Activated naive CD4-positive, alpha-beta T cell treated with Interleukin-2 at 50 U/mL for 16 hours (primary cell): ENCODE measurements around the gene SRPK3.
"Not testable (repeated sequence)": the region's sequence is repeated elsewhere in the genome, so short reads cannot be mapped to it uniquely, and the experiment has no call there.

Experiments
- DNase-seq: peaks from one replicate; pipeline ENCODE4 v3.0.0-alpha.2; 2020

The SRPK3 gene

DNA sequence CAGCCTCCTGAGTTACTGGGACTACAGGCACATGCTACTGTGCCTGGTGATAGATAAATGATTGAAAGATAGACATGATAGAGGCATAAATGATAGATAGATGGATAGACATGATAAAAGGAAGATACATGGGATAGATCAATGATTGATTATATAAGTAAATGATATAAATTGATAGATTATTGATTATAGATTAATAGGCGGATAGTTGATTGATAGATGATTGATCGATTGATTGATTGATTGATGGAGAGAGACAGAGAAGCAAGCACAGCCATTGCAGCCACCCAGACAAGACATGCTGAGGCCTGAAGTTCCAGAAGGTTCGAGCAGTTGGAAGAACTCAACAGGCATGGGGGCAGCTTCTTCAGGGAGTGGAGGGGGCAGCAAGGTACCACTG is 34.5 kb upstream of the SRPK3 start:
- DNase-seq, result no peak

DNA sequence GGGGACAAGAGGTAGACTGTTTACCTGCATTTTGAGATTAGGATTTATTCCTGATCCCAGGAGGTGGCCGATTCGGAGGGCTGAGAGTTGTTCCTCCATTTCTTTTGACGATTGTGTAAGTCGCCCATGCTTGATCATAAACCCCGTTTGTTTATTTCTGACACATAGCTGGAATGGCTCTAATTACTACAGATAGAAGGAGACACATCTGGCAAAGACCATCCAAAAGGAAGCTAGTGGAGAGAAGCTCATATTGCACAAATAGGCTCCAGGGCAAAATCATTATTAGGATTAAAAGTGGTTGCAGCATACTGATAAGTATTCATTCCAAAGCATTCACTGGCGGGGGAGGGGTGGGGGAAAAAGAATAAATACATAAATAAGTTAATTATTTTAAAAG is 33.9 kb upstream of the SRPK3 start:
- not testable (repeated sequence) for DNase-seq

DNA sequence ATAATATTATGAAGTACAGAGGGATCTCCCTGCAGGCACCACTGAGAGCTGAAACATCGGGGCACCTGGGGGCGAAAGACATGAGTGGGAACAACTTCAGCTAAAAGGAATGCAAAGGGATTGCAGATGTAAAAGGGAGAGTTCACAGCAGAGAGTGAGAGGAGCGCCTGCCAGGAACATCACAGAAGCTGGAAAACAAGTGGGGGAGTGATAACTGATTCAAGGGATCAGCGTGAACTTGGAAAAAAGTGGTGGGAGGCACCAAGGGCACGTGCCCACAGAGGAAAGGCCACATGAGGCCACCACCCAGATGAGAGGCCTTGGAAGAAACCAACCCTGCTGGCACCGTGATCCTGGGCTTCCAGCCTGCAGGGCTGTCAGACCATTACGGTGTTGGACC is 31.8 kb upstream of the SRPK3 start:
- DNase-seq, result not testable (repeated sequence)

DNA sequence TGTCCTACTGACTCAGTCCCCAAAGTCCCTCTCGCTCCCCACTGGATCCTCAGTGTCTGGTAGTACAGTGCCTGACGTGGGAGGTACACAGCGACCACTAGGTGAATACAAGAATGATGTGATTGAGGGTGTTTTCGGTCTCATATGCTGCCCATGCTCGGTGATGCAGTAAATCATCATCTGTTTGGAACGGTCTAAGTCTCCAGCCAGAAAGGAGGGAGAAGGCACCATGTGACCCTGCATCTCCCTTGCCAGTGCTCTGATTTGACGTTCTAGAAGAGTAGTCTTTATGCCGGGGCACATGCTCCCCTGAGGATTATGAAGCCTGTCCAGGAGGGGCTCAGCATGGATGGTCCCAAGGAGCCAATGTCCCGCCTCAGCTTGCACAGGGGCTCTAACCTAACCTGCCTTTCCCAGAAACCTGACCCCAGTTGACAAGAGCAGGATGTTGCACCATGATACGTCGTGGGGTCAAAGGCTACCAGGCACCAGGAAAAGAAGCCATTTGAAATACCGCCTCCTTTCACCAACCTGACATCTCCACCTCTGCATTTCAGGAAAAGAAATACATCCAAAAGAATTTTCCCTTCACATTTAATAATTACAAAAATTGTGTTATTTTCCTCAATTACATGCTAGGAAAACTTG is 30.6 kb upstream of the SRPK3 start:
- no peak for DNase-seq

DNA sequence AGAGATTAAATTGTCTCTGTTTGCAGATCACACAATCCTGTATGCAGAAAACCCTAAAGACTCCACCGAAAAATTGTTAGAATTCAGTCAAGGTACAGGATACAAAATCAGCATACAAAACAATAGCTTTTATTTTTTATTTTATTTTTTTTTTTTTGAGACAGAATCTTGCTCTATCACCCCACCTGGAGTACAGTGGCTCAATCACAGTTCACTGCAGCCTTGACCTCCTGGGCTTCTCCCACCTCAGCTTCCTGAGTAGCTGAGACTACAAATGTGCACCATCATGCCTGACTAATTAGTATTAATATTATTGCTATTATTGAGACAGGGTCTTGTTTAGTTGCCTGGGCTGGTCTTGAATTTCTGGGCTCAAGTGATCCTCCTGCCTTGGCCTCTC is 25.7 kb upstream of the SRPK3 start:
- no peak for DNase-seq

DNA sequence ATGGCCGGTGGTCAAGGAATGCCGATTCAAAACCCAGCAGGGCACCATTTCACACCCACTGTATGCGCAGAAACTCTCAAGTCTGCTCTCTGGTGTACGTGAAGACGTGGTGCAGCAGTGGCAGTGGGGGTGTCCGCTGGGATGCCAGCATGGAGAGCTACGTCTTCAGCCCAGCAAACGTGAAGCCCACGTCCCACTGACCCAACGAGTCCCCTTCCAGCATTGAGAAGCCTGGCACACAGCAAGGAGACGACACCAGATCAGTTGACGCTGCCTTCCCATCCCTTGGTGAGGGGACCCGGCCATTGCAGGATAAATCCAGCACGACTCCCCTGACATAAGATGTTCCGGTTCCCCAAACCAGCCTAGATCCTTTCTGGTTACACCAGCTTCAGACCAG is 19.0 kb upstream of the SRPK3 start:
- DNase-seq, result no peak

DNA sequence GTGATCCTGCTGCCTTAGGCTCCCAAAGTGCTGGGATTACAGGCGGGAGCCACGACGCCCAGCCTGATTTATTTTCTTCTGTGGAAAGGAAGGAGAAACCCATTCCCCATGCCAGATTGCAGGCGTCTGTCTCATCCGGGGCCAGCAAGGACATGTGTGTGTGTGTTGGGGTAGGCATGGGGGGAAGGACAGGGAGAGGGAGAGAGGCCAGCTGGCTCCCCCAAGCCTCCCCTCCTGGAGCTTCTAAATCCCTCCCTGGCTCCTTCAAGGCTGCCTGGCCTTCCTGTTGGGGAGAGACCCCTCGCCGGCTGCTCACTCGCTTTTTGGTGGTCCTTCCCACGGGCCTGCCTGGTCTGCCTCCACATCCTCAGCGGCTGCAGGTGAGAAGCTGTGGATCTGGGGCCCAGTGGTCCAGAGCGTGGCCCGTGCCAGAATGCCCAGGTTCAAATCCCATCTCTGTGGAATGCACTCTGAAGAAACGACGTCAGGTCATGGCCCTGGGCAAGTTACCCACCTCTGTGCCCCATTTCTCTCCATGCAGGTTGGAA is 18.1 kb upstream of the SRPK3 start:
- no peak for DNase-seq

DNA sequence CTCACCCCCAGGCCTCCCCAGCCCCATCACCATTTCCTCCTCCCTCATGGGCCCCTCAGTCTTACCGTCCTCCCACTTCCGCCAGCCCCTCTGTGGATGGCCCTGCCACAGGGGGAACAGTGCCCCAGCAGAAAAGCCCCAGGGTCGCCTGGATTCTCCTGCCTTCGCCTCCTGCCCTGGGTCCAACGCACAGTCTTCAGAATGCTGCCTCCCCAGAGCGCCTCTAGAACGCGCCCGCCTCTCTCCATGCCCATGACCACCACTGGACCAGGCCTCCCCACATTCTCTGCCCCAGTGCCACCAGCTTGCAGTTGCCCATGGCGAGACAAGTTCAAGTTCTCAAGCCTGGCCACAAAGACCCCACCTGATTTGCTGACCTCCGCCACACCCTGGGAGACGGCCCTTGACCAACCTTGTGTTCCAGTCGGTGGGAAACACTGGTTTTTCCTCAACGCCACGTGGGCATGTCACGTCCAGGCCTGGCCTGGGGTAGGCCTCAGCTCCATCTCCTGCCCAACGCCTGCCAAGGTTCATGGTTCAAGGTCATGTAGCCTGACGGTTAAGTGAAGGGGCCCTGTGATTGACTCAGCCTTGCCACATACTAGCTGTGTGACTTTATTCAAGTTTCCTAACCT is 17.4 kb upstream of the SRPK3 start:
- DNase-seq, result no peak

DNA sequence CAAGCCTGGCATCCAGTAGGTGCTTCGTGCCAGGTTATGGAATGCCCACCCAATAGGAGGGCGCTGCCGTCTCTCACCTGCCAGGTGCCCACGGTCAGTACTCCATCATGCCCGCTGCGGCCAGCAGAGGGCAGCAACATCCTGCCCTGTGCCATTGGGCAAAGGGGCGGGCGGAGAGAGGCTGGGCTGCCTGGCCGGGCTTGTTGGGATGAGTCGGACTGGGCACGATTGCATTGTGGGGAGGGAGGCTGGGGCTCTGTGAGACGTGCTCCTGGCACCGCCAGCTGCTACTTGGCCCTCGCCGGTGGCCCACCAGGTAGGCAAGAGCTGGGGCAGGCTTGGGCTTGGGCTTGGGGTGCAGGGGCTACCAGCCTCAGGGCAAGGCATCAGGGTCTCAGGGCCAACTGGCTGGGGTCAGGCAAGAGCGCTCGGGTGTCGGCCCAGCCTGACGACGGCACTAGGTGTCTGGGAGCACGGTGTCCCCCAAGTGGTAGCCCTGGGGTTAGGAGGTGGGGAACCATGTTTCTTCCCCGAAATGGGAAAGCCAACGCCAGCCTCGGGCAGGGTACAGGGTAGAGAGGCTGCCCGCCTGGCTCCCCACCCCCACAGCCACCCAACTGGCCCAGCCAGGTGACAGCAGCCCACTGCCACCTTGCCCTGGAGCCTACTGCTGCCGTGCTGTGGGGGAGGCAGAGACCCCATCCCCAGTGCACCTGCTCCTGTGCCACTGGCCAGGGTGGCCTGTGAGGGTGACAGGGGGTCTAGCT is 16.7 kb upstream of the SRPK3 start, which contains the start of gene PLXNB3:
Gene PLXNB3 (plus strand): TSS at position 261 of the 767 bp plus-strand sequence. CDS start 1,287 bp downstream, outside the sequence.
- DNase-seq, result peak; percentile 76

DNA sequence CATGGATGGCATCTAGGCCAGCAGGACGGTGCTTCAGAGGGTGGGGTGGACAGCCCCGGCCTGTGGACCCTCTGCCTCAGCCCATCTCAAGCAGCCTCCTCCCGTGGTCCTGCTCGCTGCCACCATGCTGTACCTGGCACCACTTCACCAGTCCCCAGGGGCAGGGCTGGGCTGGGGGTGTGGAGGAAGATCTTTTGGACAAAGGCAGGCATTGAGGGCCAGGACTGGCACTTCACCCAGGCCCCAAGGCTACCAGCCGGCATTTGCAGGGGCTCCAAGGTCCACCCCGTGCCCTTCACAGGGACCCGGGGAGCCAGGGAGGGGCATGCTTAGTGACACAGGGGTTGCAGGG is 16.1 kb upstream of the SRPK3 start:
- DNase-seq, result no peak

DNA sequence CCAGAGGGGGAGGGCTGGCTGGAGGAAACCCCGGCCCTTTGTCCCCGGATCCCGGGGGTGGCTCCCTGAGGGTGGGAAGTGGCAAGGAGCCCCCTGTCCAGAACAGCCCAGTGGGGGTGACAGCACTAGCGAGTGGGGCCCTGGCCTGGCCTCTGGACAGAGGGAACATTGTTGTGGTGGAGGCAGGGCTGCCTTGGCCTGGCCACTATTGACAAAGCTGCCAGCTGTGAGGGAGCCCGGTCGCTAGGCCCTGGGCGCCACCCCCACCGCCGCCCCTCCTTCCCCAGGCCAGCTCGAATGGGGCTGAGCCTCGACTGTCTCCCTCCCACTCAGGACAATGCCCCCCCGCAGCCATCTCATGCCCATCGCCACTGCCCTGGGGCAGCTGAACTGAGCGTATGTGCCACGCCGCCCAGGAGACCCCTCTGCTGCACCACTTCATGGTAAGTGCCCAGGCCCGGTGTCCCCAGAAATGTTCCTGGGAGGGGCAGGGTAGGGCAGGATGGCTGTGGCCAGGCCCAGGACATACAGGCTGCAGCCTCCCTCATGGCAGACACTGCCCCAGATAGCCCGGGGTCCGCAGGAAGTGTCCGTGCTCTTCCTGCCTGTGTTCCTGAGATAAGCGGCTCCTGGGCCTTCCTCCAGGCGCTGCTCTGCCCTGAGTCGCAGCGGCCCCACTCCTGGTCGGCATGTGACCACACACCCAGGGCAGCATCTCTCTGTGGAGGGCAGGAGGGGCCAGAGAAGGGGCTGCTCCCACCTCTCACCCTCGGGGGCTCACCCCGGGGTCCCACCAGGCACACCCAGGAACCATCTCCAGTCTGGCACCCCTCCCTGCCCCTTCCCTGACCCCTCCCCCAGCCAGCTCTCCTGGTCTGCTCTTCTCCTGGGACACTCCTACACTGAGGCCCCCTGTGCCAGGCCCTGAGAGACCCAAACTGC is 15.4 kb upstream of the SRPK3 start:
- DNase-seq, result no peak

DNA sequence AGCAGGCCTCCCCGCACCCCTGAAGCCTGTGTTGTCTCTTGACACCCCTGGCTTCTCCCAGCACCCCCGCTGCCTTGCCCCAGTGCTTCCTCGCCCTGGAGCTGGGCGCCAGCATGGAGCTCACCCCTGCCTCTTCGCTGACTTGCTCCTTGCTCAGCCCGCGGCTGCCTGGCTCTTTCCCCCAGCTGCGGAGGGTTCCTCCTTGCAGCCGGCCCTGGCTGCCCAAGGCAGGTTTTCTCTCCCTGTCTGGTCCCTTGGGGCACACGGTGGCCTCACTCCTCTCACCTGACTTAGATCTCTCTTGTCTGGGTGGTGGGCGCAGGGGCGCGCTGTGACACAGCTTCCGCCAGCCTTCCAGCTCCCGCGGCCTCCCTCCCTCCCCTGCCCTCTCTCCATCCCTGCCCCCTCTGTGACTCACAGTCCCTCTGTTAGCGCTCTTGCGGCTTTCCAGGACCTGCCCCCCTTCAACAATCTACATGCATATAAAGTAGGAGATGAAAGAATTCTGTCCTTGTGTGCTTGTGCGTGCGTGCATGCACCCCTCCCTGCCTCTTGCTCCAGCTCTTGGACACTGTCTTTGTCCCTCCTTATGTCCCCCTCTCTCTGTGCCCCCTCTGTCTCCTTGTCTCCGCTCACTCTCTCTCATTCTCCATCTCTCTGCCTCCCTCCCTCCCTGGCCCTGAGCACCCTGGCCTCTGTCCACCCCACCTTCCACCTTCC is 14.6 kb upstream of the SRPK3 start:
- peak; percentile 20 for DNase-seq

DNA sequence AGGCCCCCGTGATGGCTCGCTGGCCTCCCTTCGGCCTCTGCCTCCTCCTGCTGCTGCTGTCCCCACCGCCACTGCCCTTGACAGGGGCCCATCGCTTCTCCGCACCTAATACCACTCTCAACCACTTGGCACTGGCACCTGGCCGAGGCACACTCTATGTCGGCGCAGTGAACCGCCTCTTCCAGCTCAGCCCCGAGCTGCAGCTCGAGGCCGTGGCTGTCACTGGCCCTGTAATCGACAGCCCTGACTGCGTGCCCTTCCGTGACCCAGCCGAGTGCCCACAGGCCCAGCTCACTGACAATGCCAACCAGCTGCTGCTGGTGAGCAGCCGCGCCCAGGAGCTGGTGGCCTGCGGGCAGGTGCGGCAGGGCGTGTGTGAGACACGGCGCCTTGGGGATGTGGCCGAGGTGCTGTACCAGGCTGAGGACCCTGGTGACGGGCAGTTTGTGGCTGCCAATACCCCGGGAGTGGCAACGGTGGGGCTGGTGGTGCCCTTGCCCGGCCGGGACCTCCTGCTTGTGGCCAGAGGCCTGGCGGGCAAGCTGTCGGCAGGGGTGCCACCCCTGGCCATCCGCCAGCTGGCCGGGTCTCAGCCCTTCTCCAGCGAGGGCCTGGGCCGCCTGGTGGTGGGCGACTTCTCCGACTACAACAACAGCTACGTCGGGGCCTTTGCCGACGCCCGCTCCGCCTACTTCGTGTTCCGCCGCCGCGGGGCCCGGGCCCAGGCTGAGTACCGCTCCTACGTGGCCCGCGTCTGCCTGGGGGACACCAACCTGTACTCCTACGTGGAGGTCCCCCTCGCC is 13.8 kb upstream of the SRPK3 start:
- no peak for DNase-seq

DNA sequence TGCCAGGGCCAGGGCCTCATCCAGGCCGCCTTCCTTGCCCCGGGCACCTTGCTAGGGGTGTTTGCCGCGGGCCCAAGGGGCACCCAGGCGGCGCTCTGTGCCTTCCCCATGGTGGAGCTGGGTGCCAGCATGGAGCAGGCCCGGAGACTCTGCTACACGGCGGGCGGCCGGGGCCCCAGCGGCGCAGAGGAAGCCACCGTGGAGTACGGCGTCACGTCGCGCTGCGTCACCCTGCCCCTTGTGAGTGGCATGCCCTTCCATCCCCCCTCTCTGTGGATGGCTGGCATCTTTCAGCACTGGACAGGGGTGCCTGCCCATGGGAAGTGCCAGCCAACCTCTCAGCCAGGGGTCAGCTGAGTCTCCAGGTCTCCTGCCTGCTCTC is 13.2 kb upstream of the SRPK3 start:
- DNase-seq, result no peak

DNA sequence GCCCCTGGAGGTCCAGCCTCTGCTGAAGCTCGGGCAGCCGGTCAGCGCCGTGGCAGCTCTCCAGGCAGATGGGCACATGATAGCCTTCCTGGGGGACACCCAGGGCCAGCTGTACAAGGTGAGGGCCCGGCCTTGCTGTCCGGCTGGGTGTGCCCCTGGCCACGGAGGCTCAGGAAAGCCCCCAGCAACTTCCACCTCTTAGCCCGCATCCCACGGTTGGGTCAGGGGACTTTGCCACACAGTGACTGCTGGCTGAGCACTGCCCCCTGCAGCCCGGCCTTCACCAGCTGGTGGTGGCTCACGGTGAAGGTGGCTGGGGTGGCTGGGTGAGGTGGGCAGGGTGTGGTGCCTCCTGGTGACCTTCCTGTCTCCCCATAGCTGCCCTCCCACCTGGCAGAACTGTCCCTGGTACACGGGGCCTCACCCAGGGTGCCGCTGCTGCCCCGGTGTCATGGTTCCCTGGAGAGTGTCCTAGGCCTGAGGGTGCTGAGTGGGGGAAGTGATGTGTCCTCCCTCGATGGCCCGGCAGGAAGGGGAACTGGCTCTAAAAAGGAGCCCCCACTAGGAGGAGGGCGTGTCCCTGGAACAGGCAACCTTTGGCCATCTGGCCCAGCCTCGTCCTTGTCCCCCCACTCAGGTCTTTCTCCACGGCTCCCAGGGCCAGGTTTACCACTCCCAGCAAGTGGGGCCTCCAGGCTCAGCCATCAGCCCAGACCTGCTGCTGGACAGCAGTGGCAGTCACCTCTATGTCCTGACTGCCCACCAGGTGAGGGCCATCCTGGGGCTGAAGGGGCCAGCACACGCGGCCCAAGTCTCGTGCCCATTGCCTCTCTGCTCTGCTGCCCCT is 12.3 kb upstream of the SRPK3 start:
- no peak for DNase-seq

DNA sequence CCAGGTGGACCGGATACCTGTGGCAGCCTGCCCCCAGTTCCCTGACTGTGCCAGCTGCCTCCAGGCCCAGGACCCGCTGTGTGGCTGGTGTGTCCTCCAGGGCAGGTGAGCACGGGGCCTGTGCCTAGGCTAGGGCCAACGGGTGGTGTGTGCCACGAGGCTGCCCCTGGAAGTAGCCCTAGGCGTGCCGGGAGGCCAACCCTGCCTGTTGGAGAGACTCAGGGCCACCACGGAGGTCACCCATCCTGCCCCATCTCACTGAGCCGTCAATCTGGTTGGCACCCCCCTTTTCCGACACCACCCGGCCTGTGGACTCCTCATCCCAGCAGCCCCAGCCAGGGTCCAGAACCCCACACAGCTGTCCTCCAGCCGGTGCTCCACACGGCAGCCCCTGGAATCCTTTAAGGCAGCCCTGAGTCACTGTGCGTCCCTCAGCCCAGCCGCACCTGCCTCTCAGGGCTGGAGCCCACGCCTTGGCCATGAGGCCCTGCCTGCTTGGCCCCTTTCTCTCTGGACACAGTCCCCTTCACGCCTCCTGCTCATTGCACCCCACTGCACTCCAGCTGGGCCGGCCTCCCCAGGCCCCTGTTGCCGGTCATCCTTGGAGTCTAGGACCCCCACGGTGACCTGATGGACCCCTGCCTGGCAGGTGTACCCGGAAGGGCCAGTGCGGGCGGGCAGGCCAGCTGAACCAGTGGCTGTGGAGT is 11.5 kb upstream of the SRPK3 start:
- DNase-seq, result no peak

DNA sequence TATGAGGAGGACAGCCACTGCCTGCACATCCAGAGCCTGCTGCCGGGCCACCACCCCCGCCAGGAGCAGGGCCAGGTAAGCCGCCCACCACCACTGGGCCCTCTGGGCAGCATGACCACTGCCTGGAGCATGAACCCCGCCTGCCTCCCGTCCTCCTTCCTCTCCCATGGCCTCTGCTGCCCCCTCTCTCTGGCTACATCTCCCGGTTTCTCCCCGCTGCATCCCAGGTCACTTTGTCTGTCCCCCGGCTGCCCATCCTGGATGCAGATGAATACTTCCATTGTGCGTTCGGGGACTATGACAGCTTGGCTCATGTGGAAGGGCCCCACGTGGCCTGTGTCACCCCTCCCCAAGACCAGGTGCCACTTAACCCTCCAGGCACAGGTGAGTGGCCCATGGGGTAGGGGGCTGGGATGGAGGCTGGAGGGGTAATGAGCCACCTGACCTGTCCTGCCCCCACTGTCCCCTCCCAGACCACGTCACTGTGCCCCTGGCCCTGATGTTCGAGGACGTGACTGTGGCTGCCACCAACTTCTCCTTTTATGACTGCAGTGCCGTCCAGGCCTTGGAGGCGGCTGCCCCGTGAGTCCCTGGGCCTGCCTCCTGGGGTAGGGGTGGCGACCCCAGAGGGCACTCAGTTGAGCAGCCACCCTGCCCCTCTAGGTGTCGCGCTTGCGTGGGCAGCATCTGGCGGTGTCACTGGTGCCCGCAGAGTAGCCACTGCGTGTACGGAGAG is 10.8 kb upstream of the SRPK3 start:
- no peak for DNase-seq

DNA sequence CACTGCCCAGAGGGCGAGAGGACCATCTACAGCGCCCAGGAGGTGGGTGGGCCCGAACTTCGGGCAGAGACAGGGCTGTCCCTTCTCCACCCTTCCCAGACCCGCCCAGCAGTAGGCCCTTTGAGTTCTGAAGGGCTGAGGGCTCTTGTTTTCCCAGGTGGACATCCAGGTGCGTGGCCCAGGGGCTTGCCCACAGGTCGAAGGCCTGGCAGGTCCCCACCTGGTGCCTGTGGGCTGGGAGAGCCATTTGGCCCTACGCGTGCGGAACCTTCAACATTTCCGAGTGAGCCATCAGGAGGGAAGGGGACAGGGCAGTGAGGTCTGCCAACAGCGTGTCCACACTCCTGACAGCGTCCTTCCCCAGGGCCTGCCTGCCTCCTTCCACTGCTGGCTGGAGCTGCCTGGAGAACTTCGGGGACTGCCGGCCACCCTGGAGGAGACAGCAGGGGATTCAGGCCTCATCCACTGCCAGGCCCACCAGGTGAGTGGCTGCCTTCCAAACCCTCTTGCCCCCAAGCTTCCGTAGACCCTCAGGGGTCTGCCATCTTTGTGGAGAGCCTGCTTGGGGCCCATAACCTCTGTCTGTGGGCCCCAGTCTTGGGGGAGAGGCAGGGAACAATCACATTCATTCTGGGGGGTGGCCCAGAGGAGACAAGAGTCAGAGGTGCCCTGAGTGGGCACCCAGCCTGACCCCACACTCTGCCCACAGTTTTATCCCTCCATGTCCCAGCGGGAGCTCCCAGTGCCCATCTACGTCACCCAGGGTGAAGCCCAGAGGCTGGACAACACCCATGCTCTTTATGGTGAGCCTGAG is 10.0 kb upstream of the SRPK3 start:
- DNase-seq, result no peak
